ENCODE results near the gene ITGB5.

Gene ITGB5

GRCh38 chr3:124722589-124722988, 164.6 kb downstream of the ITGB5 start:
- H3K27ac ChIP-seq: no peak overlapping the region
- TF ChIP-seq ZFX (IDR thresholded peaks at IDR 0.05; ENCODE audit: borderline replicate concordance): no peak
- TF ChIP-seq, protein P1, sequence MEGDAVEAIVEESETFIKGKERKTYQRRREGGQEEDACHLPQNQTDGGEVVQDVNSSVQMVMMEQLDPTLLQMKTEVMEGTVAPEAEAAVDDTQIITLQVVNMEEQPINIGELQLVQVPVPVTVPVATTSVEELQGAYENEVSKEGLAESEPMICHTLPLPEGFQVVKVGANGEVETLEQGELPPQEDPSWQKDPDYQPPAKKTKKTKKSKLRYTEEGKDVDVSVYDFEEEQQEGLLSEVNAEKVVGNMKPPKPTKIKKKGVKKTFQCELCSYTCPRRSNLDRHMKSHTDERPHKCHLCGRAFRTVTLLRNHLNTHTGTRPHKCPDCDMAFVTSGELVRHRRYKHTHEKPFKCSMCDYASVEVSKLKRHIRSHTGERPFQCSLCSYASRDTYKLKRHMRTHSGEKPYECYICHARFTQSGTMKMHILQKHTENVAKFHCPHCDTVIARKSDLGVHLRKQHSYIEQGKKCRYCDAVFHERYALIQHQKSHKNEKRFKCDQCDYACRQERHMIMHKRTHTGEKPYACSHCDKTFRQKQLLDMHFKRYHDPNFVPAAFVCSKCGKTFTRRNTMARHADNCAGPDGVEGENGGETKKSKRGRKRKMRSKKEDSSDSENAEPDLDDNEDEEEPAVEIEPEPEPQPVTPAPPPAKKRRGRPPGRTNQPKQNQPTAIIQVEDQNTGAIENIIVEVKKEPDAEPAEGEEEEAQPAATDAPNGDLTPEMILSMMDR (IDR thresholded peaks at IDR 0.05): no peak

GRCh38 chr3:124714223-124714853, 172.8 kb downstream of the ITGB5 start:
- TF ChIP-seq, protein P1 (IDR thresholded peaks at IDR 0.05): no peak
- TF ChIP-seq ZFX (IDR thresholded peaks at IDR 0.05; ENCODE audit: borderline replicate concordance): no peak
- H3K27ac ChIP-seq: no peak overlapping the region
